Erythroblast (primary cell): Measurements from ENCODE around the gene SYT1.
"Not testable (repeated sequence)": the region's sequence is repeated elsewhere in the genome, so short reads cannot be mapped to it uniquely, and the experiment has no call there.

Experiments used
- GATA1 ChIP-seq: IDR thresholded peaks from 2 replicates; pipeline ENCODE4 v1.6.1; 2011; ENCODE audit warnings: low read depth, mild to moderate bottlenecking, control low read depth, low read length, moderate library complexity
- POLR2A ChIP-seq: IDR thresholded peaks from 2 replicates; pipeline ENCODE4 v1.6.1; 2011; ENCODE audit warnings: mild to moderate bottlenecking, low read length

GRCh38 chr12:79210403-79210802 is 345.8 kb downstream of the SYT1 start:
- TF ChIP-seq POLR2A, GATA1: not testable (repeated sequence)
